ENCODE measurements around the gene FBLN2.

DNA sequence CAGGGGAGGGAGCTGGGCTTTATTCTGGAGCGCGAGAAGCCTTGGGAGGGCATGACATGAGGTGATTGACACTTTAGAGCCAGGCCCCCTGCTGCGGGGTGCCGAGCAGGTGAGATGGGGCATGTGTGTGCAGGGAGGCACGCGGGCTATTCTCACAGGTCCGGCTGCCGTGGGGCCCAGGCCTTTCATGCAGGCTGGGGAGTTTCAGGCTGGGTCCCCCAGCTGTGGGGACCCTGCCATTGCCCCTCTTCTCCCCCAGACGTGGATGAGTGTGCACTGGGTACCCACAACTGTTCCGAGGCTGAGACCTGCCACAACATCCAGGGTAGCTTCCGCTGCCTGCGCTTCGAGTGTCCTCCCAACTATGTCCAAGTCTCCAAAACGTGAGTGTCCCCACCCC is 87.3 kb downstream of the FBLN2 start:
- TF ChIP-seq, protein P1, sequence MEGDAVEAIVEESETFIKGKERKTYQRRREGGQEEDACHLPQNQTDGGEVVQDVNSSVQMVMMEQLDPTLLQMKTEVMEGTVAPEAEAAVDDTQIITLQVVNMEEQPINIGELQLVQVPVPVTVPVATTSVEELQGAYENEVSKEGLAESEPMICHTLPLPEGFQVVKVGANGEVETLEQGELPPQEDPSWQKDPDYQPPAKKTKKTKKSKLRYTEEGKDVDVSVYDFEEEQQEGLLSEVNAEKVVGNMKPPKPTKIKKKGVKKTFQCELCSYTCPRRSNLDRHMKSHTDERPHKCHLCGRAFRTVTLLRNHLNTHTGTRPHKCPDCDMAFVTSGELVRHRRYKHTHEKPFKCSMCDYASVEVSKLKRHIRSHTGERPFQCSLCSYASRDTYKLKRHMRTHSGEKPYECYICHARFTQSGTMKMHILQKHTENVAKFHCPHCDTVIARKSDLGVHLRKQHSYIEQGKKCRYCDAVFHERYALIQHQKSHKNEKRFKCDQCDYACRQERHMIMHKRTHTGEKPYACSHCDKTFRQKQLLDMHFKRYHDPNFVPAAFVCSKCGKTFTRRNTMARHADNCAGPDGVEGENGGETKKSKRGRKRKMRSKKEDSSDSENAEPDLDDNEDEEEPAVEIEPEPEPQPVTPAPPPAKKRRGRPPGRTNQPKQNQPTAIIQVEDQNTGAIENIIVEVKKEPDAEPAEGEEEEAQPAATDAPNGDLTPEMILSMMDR (conservative IDR thresholded peaks at IDR 0.05), result no peak
- no peak for TF ChIP-seq ZFX (IDR thresholded peaks at IDR 0.05)
